Activated CD4-positive, alpha-beta T cell treated with anti-CD3 and anti-CD28 coated beads, Interleukin-2, Interleukin-4, amounts not matched to agents 100 ng/mL and 50 ng/mL, durations not matched to agents 16 hours and 8 hours (primary cell): ENCODE data around the gene ARHGAP23.

Experiments used
- DNase-seq: peaks from one replicate; pipeline ENCODE4 v3.0.0-alpha.2; 2020; ENCODE audit warnings: low spot score

Gene ARHGAP23

DNA sequence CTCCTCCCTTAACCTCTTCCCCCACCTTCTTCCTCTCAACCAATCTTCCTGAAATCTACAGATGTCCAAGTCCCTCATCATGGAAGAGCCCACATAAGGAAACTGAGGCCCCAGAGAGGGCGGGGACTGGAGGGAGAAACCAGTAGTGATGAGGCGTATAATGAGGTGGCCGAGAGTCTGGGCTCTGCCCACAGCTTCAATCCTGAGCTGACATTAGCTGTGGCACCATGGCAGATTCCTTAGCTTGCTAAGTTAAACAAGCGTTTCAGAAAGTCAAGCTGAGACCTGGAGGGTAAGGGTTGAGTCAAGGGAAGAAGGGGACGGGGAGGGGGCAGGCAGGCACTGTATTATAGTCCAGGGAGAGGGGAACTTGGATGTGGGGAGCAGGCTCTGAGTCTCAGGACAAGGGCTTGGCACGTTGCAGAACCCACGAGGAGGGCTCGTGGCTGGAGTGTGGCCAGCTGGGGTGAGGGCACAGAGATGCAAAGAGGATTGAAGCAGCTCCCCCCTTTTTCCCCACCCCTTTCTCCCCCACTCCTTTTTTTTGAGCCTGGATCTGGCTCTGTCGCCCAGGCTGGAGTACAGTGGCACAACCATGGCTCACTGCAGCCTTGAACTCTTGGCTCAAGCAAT is 13.3 kb downstream of the ARHGAP23 start:
- DNase-seq, result no peak

DNA sequence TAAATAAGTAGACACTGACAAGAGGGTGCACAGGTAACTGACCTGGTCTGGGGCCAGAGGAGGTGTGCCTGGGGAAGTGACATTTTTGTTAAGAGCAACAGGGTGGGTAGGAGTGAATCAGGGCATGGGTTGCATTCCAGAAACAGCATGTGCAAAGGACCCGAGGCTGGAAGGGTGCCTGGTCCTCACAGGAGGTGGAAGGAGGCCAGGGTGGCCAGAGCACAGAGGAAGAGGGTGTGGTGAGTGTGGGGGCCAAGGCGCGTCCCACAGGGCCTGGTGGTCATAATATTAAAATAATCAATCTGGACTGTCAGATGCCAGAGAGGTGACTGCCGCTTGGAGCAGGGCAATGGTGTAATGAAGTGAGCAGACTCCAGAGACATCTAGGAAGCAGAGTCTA is 14.3 kb downstream of the ARHGAP23 start:
- DNase-seq, result no peak

- no peak for DNase-seq
Measured at GRCh38 chr17:38443356-38444031, 15.2 kb downstream of the ARHGAP23 start.

DNA sequence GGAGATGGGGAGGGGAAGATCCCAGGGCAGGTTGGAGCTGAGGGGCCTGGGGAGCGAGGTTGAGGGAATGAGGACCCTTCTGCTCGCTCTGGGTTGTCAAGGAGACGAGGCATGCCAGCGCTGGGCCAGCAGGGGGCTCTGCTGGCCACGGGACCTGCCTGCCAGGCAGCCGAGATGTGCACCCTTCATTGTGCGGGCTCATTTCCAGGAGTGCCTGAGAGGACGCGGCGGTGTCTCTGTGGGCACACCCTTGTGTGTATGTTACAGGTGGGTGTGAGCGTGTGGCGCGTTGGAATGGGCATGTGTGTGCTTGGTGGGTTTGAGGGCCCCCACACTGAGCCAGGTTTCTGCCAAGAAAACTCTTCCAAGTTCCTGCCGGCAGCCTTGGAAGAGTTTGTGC is 15.9 kb downstream of the ARHGAP23 start:
- peak; percentile 49 for DNase-seq

- no peak for DNase-seq
Measured at GRCh38 chr17:38447502-38448085, 19.3 kb downstream of the ARHGAP23 start.

GRCh38 chr17:38448208-38448771 is 20.0 kb downstream of the ARHGAP23 start:
- DNase-seq, result peak; percentile 6

DNA sequence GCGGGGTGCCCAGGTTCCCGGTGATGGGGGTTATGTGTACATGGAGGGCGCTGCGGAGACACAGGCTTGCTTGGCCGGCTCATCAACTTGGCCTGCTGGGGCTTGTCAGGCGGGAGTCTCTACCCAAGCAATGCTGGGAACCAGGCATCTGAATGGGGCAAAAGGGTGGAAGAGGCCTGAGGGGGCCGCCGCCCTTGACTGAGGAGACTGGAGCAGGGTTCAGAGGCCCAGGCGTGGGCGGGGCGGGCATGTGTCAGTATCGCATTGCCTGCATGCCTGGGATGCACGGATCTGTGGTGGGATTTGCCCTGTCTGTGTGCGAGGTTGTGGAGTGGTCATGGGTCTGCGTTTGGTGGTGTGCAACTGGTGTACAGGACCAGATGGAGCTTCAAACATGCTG is 21.1 kb downstream of the ARHGAP23 start:
- no peak for DNase-seq

- DNase-seq, result no peak
Measured at GRCh38 chr17:38450557-38451029, 22.3 kb downstream of the ARHGAP23 start.

DNA sequence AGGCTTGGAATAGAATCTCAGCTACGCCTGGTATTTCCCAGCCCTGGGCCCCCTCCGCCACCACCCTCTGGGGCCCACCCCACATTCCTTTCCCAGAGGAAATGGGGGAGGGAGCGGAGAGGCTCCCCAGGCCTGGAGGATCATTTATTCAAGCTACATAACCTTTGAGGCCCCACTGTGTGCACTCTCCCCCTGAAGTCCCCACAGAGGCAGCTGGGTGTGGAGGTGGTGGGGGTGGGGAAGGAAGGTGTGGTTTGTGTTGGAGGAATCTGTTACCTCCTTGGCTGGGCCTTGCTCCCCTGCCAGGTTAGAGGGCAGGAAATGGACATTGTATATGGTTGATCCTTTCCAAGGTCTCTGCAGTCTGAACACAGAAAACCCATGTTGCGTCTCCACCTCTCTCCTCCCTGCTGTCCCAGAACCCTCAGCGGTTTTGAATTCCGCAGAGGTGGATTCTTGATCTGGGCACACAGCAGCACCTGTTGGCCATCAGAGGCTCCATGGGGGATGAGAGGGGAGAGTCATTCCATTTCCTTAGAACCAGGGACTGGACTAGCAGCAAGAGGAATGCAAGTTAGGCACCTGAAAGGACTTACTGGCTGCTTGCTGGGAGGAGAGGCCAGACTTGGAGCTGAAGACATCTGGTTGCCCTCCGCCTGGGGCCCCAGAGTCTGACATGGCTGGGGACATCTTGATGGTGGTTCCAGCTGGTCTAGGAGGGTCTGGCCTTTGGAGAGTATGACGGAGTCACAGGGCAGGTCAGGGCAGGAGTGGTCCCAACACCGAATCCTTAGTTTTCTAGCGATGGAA is 23.0 kb downstream of the ARHGAP23 start:
- DNase-seq, result no peak

- DNase-seq, result no peak
Measured at GRCh38 chr17:38451840-38452529, 23.7 kb downstream of the ARHGAP23 start.

DNA sequence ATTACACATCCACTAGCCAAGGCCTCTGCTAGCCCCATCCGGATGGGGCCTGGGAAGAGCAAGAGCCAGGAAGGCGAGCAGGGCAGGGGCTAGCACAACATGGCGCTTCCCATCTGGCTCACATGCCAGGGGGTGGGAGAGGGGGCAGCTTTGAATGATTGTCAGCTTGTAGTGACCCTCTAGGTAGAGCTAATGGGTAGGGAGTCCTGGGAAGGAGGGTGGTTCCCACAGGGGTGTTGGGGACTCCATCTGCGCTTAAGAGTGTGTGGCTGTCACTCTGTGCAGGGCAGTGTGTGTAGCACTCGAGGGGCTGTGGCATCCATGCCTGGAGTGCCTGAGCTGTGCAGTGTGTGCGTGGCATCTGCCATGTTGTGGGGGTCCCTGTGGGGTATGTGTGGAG is 24.5 kb downstream of the ARHGAP23 start:
- DNase-seq, result no peak

GRCh38 chr17:38453951-38454421 is 25.7 kb downstream of the ARHGAP23 start:
- no peak for DNase-seq

DNA sequence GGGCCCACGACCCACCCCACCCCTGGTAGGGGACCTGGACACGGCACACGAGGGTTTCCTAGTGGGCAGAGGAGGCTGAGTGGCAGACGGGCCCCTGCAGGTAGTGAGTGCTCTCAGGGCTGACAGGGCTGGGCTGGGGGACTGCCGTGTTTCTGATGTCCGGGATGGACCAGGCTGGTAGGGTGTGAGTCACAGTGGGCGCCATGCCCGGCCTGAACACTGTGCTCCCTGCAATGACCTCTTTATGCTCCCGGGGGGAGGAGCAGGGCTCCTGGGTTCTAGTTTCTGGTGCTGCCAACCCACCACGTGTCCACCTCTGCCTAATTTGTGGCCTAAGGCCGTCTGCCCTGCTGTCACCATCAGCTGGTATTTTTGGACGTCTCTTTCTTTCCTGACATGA is 26.3 kb downstream of the ARHGAP23 start:
- no peak for DNase-seq

GRCh38 chr17:38455288-38455915 is 27.1 kb downstream of the ARHGAP23 start:
- no peak for DNase-seq

- no peak for DNase-seq
Measured at GRCh38 chr17:38456031-38456815, 28.0 kb downstream of the ARHGAP23 start.

- DNase-seq, result no peak
Measured at GRCh38 chr17:38457577-38458371, 29.5 kb downstream of the ARHGAP23 start.

GRCh38 chr17:38458521-38458920 is 30.3 kb downstream of the ARHGAP23 start:
- DNase-seq, result no peak

DNA sequence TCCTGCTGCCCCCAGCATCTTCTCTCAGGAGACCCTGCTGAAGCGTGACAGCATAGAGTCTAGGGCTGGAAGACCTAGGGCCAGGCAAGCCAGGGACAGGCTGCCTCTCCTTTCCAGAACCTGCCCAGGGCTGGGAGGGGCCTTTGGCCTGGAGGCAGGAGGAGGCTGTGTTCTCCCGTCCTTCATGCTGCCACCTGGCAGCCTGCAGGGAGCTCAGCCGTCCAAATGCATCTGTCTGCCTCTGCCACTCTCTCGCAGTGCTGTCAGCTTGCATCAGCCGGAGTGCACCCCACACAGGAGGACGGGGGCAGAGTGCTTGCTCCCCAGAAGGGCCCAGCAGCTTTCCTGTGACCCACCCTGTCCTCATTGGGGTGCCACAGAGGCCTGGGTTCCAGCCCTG is 31.3 kb downstream of the ARHGAP23 start:
- DNase-seq, result no peak

DNA sequence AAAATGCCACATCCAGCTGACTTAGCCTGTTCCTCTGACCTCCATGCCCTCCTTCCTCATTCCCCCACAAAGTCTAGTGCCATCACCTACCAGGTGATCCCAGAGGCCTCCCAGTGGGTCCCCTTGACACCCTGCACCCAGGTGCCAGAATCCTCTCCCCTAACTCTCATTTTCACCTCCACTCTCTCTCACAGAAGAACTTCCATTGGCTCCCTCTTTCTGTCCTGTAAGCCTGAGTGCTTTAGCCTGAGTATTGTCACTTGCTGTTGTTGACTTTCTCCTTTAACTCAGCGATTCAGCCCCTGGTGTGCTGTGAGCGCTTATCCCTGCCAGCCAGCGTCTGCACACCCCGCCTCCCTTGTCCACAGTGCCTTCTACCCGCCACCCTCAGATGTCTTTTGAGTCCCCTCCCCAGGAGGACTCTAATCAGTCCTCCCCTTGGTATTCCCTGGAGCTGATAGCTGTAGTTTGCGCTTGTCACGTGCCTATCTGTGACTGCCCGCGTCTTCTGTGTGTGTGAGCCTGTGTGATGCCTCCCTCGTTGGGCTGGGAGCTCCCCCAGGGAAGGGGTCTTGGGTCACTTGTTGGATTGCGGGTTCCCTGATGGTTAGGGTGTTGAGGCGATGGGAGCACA is 31.9 kb downstream of the ARHGAP23 start:
- DNase-seq, result no peak
